DMS 273 treated with DMSO at 0.1 percent for 48 hours (cell line): ENCODE measurements around the gene TMOD1.
"Not testable (repeated sequence)": the region's sequence is repeated elsewhere in the genome, so short reads cannot be mapped to it uniquely, and the experiment has no call there.

Experiments
- DNase-seq: peaks from one replicate; lab custom pipeline; 2025; lab: John Stamatoyannopoulos, UW

The TMOD1 gene

DNA sequence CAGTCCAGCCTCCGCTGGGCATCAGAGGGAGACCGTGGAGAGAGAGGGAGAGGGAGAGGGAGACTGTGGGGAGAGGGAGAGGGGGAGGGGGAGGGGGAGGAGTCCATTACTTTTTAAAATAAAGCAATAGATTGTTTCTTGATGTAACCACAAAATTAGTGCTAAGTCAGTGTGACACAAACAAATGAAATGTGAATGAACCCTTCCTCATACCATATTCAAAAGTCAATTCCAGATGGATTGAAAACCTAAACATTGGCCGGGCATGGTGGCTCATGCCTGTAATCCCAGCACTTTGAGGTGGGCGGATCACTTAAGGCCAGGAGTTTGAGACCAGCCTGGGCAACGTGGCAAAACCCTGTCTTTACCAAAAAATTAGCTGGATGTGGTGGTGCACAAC, 2.6 kb upstream of the TMOD1 start:
- DNase-seq: not testable (repeated sequence)

DNA sequence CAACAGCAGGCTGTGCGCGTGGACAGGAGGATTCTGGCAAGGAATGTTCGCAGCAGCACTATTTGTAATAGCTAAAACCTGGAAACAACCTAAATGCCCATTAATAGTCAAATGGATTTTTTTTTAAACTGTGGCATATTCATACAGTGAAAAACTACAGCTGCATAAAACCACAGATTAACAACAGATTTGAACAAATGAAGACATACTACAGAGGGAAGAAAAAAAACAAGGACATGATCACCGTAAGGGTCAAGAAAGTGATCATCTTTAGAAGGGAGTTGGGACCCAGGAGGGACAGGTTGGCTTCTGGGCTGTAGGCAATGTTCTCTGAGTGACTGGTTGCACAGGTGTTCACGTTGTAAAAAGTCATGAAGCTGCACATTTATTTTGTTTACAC, 1.2 kb upstream of the TMOD1 start:
- no peak for DNase-seq

DNA sequence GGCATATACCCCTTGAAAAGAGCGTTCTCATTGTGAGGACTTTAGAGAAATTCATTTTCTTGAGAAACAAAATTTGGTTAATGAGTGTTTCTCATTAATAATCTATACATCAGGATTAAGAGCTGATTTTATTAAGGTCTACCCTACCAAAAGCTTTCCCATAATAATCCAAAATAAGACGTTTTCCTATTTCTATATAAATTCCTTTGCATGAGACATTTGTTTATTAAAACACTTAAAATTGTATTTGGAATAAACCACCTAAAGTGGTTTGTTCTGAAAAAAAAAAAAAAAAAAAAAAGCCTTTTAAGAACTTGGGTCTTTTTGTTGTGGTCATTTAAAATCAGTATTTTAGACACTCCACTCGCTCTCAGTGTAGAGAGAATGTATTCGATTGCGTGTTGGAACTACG, 695 bp upstream of the TMOD1 start:
- no peak for DNase-seq

DNA sequence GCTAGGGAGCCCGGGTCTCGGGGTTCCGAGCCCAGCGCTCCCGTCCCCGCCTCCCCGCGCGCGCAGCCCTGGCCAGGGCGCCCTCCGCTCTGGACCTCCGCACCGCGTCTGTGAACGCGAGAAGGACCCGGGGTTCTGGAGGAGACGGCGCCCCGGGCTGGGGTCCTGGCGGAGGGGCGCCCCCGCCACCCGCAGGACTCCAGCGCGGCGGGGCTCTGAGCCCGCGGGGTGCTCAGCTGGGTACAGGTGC, 431 bp downstream of the TMOD1 start:
- DNase-seq: no peak

DNA sequence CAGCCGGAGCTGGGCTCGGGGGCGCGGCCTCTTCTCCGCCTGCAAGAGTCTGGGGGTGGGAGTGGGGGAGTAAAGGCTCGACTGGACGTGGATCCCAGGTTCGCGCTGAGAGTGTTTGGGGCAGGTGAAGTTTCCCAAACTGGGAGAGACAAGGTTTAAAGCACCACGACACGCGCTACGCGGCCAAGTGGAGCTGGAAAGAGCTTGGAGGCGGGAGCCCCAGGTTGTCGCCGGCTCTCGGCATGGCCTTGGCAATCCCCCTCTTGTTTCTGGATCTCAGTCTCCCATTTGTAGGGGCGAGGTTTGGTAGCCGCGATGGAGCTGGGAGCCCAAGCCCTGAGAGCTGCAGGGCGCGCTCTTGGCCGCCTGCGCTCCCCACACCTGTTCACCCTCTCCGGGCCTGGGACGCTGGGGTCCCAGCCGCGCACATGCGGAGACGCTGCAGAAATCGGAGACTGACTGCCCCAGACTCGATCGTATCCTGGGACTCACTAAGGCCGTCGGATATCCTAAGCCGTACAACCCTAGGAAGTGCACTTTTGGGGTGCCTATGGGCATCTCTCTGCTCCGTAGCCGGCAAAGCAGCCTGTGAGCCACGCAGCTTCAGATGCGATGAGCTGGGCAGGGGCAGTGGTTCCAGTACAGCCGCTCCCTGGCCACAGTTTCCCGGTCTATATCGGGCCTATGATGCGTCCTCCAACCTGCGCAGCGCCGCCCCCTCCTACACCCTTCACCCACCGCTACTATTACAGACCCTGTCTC, 937 bp downstream of the TMOD1 start:
- DNase-seq: no peak

DNA sequence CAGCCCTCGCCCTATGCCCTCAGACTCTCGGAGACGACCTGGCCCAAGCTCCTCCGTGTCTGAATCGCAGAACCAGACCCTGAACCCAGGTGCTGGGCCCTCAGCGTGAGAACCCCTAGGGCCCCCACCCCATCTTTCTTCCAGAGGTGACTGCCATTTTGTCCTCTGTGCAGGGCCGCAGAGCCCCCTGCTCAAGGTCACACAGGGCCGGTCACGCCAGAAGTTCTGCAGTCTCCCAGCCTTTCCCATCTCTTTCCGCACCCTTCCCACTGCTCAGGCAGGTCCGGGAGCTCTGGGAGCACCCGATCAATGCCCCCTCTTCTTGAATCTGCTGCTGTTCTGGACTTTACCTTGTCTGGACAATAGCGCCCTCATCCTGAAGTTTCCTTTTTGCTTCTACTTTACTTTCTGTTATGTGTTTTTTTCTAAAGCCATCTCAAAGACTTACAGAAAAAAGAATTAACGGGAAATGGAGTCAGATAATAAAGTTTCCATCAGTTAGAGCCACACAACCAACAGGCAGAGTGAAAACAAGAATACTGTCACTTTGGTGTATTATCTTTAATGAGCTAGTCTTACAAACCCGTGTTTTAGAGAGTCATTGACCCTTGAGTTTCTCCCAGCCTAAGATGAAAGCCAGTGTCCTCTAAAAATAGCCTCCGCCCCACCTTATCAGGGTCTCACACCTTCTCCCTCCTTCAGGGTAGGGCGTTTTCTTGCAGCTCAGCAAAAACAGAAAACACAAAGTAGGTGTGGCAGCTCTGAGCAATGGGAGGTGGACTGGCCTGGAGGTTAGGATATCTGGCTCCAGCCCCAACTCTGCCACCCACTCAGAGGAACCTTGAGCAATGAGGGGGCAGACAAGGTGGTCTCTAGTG, 1.8 kb downstream of the TMOD1 start:
- no peak for DNase-seq

DNA sequence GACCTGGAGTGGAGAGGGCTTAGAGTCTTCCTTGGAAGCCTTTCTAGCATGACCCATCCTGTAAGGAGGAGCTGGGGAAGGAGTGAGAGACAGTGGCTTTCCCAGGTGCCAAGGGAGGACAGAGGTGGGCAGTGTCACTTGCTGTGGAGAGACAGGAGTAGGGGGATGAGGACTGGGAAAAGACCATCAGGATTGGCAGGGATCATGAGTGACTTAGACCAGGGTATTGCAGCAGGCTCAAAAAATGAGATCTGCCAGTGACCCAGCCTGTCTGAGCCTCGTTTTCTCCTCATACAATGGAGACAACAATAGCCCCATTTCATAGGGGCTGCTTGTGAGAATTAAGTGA, 2.4 kb downstream of the TMOD1 start:
- DNase-seq: no peak

DNA sequence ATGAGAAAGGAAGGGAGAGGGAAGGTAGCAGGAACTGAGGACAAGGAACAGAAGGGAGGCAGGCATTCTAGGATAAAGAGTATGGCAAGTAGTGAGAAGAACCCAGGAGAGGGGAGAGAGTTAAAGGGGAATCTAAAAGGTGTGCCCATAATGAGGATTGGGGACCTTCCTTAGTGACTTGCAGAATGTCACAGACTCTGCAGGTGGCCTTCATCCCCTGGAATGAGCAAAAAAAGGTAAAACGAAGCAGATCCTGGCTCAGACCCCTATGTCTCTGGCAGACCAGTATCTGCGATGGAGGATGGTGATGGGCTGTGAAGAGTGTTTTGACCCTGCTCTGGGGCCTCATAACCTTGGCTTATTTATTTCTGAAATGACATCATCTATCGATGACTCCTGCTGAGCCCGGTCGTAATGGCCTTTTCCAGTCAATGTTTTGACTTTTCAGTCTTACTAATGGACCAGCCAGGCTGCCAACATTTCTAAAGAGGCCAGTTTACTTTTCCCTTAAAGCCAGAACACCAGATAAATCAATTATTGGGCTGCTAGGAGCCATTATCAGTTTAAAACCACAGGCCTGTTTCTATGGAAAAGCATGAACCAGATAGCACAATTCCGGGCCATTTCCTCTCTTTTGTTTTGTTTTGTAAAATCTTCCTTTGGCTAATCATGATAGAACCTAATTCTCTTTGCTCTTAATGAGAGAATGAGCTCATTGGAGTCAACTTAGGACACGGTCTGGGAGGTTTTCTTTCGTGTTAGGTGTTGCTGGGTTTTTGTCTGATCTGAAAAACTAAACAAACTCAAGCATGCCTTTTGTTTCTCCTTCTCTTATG, 3.1 kb downstream of the TMOD1 start:
- DNase-seq: no peak

DNA sequence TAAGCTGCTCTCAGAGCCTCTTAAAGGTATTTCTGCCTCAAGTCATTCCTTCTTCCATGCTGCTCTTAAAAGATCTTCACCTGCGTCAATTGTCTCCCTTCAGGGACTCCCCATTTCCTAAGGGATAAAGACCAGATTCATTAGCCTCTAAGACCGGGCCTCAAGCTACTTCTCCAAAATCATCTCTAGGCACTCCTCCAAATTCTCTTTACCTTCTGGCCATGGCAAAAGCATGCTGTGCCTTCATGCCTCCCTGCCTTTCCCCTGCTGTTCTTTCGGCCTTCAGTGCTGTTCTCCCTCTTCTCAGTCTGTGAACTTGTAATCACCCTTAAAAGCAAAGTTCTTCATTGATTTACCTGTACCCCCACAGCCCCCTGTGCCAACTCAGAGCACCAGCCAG, 4.4 kb downstream of the TMOD1 start:
- DNase-seq: no peak

DNA sequence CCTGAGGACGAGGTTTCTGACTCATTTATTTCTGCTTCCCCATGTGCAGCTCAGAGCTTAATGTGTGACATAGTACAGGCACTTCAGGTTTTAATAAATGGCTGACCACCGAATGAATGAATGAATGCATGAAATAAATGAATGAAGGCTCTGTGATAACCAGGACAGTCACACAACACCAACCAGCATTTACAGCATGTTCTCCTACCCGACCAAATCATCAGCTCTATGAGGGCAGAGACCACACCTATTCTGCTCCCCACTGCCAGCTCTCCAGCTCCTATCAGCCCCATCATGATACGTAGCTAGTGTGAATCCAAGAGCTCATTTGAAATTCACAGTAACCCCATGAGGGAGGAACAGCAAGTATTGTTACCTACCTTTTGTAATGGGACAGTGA, 4.8 kb downstream of the TMOD1 start:
- DNase-seq: no peak

DNA sequence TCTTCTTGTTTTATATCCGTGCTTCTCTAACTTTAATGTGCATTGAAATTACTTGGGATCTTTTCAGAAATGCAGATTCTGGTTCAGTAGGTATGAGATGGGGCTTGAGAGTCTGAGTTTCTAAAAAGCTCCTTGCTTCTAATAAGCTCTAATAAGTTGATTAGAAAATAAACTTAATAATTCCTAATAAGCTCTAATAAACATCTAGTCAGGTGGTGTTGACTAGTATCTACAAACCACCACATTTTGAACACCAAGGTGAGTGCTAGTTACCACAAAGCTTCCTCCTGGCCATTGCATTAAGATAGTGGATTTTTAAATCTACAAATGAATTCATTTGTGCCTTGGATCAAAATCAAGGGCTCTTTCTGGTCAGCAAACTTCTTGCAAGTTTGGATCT, 5.3 kb downstream of the TMOD1 start:
- DNase-seq: no peak

DNA sequence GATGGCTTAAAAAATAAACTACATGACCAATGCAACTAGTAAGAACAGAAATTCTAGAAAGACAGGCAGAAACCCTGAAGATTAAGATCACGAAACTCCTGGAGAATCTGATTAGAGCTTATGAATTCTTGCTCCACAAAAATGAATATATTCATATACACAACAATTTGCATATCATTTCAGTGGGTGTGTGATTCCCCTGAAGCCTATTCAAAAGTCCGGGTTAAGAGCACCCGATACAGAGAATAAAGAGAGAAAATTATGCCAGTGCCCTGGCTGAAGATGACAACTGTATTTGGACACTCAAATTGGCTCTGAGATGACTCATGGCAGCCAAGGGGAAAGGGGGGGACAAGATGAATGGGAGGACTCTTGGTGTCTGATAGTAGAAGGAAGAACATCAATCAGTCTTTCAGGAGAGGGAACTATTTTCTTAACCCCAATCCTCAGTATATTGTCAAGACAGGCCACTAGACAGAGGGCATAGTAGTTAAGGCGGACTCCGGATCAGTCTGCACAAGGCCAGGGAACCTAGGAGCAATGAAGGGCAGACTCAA, 6.0 kb downstream of the TMOD1 start:
- no peak for DNase-seq

DNA sequence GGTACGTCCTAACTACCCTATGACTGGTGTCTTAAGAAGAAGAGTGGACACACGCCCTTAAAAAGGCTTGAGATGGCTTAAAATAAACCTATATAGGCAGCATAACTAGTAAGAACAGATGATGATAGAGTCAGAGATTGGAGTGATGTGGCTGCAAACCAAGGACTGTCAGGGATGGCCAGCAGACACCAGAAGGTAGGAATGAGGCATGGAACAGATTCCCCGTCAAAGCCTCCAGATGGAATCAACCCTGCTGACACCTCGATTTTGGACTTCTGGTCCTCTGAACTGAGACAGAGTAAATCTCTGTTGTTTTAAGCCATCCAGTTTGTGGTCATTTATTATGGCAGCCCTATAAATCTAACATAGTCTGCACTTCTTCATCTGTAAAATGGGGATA, 7.4 kb downstream of the TMOD1 start:
- no peak for DNase-seq

DNA sequence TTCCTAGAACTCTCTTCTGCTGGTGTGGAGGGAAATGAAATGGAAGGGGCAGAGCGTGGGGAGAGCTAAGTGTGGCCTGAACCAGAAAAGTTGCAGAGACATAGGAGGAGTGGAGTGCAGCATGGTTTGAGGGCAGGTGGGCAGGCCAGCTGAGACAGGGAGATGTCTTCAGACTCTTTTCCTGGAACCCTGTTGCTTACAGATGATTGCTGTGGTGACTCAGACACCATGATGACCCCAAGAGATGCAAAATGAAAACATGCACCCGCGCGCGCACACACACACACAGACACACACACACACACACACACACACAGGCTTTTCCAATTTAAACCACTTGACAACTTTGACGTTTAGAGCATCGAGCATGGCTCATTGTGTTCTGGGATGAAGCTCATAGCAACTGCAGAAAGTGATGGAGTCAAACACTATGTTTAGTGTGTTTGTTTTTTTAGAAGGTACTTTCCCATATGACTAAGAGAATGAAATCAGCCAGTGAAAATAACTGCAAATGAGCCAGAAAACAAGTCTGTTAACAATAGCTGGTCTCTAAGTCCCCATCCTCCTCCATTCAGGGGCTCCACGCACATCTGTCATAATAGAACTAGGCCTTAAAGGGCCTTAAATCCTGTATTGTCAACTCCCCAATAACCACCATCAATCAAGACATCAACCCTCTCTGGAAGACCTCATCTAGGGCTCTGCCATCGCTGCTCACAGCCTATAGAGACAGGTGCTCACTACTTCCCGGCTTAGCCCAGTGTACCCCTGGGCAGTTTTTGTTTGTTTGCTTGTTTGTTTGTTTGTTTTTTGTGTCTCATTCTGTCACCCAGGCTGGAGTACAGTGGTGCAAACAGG, 9.6 kb downstream of the TMOD1 start:
- no peak for DNase-seq

DNA sequence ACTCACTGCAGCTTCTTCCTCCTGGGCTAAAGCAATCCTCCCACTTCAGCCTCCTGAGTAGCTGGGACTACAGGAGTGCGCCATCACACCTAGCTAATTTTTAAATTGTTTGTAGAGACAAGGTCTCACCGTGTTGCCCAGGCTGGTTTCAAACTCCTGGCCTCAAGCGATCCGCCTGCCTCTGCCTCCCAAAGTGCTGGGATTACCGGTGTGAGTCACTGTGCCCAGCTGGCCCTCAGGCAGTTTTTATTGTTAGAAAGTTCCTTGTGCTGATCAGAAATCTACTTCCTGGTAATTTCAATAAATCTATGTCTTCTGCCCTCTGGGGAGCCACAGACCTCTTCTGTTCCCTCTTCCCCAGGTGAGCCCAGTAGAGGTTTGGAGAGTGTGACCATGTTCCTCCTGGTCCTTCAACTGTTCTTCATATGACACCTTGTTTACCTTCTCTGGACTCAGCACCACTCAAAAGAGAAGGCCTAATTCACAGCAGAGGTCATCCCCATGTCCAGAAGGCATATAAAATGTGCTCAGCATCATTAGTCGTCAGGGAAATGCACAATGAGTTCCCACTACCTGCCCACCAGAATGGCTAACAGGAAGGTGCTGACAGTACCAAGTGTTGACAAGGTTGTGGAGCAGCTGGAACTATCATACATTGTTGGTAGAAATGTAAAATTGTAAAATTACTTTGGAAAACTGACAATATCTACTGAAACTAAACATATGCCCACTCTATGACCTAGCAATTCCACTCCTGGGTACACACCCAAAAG, 10.4 kb downstream of the TMOD1 start:
- DNase-seq: no peak

DNA sequence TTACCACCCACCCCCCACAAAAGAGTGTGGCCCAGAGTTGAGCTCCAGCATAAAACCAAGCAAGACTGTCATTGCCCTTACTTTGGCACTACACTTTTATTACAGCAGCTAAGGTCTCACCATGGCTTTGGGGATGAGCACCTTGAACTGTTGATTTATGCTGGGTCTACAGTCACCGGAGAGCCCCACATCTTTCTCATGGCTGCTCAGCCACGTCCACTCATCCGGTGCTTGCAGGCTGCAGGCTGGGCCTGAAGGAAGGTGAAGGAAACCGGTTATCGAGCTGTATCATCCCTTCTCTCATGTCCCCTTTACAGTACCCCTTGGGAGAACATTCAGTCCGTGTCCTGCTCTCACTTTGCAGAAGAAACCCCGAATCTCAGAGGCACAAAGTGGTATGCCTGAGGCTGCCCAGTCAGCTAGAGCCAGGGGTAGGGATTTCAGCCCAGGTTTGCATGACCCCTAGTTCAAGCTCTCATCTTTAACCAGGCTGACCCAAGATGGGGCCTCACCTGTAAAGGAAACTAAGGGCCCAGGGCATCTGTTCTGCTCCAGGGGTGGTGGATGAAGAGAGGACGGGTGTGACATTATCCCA, 11.6 kb downstream of the TMOD1 start:
- DNase-seq: no peak

DNA sequence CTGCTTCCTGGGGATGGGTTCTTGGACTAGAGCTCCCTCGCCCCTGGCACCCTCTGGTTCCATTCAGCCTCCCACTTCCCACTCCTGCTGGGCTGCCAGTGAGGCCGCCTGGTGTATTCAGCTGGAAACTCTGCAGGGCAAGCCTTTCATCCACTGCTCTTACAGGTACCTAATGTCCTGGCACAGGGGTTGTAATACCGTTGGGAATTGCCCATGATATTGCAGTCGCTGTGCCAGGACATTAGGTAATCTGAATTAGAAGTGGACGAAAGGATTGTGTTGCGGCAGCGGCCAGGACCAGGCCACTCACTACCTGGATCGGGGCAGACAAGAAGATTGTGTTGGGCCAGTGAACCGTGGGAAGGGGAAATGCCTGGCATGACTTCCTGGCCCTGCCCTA, 13.1 kb downstream of the TMOD1 start:
- no peak for DNase-seq

DNA sequence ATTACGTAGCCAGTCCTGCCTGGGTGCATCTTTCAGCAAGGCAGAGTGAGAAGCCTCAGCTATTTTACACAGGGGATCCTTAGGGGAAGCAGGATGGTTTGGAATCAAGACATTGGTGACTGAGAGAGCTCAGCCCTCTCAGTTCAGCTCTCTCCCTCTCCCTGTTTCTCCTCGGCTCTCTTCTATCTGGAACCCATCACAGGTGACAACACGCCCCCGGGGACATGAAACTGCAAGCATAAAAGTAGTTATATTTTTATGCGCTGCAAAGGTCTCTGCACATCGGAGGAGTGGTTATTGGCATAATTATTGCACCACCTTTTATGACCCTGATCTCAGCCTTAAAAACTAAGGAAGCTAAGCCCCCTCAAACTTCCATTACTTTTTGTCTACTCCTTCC, 14.2 kb downstream of the TMOD1 start:
- no peak for DNase-seq

DNA sequence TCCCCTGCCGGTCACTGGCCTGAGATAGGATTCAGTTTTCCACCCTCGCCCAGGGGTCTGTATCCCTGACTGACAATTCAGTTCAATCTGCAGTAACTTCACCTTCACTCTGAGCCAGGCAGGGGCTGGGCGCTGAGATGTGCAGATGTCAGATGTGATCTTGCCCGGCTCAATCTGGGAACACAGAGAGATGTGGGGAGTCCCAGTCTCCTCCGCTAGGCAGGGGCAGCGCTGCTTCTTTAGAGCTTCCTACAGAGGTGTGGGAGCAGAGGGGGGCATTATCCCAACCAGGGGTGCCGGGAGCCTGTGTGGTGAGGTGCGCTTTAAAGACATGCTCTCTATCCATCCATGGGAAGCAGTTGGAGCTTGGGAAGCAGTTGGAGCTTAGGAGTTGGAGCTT, 14.6 kb downstream of the TMOD1 start:
- no peak for DNase-seq

DNA sequence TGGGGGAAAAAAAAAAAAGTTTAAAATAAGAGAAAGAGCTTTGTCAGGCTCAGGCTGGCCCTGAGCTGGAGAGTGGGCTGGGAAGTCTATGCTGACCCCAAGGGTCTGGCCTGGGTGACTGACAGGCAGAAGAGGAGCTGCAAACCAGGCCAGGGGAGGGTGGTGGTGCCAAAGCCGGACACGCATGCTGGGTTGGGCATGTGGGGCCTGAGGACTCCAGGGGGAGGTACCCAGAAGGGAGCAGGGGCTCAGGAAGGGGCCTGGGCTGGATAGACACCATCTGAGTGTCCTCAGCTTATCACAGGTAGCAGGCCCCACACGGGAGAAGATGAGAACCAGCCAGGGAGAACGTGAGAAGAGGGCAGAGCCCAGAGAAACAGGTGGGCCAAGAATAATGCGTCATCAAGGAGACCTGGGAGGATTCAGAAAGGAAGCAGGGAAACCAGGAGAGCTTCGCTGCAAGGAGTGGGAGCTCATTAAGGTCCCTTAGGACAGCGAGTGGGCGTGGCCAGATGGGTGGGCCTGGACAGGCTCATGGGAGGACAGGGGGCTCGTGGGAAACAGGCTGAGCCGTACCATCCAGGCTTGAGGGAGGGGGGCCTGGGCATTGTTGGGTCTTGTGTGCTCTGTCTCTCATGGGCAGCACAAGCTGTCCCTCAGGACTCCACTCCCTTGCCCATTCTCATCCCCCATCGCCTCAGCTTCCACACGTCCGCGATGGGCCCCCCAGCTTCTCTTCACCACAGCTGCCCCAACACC, 16.0 kb downstream of the TMOD1 start:
- no peak for DNase-seq
